Activated T-cell treated with anti-CD3 and anti-CD28 coated beads, Interleukin-2, amount 50 U/mL, for 4 hours (primary cell): ENCODE data around the gene TMBIM6. TPM values are rescaled to one million over a fixed set of nuclear protein-coding genes. Genes with fewer than 3 reads are reported as not detected.
"Not testable (repeated sequence)": the region's sequence is repeated elsewhere in the genome, so short reads cannot be mapped to it uniquely, and the experiment has no call there.

Experiments used
- ATAC-seq, 2 donors: fragments of 200-7000 bp; cut with Tn5 transposase; one replicate each; pipeline ENCODE4 v1.10.0; 2021
- DNase-seq: peaks from one replicate; pipeline ENCODE4 v3.0.0-alpha.2; 2020
- H3K27me3 Mint-ChIP-seq: one replicate; pipeline ENCODE4 v1.8.0; 2021; ENCODE audit warnings: low read depth, mixed read lengths
- H3K36me3 Mint-ChIP-seq: one replicate; pipeline ENCODE4 v1.8.0; 2022; ENCODE audit warnings: mixed read lengths; ENCODE audit not compliant: insufficient read depth
- H3K4me1 Mint-ChIP-seq: one replicate; pipeline ENCODE4 v1.8.0; 2021; ENCODE audit warnings: low read depth, mixed read lengths
- H3K4me3 Mint-ChIP-seq: one replicate; pipeline ENCODE4 v1.8.0; 2021; ENCODE audit warnings: mild to moderate bottlenecking, moderate library complexity, mixed read lengths
- H3K9me3 Mint-ChIP-seq: one replicate; pipeline ENCODE4 v1.8.0; 2021; ENCODE audit warnings: mixed read lengths
- total RNA-seq, 3 donors: library from RNA; stranded (reverse); gene quantifications; one replicate each; pipeline ENCODE4 v1.2.1, GENCODE V29; 2021

TMBIM6 gene
- total RNA-seq, 3 donors from 2014 or later, result 383 to 509 (median 438) TPM

GRCh38 chr12:49707812-49708147 is 33.6 kb upstream of the TMBIM6 start:
- Mint-ChIP-seq H3K9me3 (no peaks in the 10 kb centered on the region), H3K27me3 (peaks cover 12% of the 10 kb centered on the region), H3K4me3 (peak overlapping the region; percentile 78), H3K36me3 (no peaks in the 10 kb centered on the region), H3K4me1 (peaks cover 40% of the 10 kb centered on the region)
- ATAC-seq, result no peak
- no peak for DNase-seq

- Mint-ChIP-seq H3K27me3 (peaks cover 13% of the 10 kb centered on the region), H3K4me1 (peaks cover 29% of the 10 kb centered on the region), H3K4me3 (no peak overlapping the region), H3K36me3 (no peaks in the 10 kb centered on the region), H3K9me3 (no peaks in the 10 kb centered on the region)
- DNase-seq, result no peak
- no peak for ATAC-seq
Measured at GRCh38 chr12:49708851-49709250, 32.5 kb upstream of the TMBIM6 start.

GRCh38 chr12:49713952-49714351 is 27.4 kb upstream of the TMBIM6 start:
- not testable (repeated sequence) for H3K36me3 Mint-ChIP-seq, H3K4me3 Mint-ChIP-seq, H3K9me3 Mint-ChIP-seq, H3K4me1 Mint-ChIP-seq, DNase-seq, ATAC-seq
- H3K27me3 Mint-ChIP-seq, result peaks cover 19% of the 10 kb centered on the region

- no peak for ATAC-seq
- H3K9me3 Mint-ChIP-seq, result no peaks in the 10 kb centered on the region
Measured at GRCh38 chr12:49716553-49716952, 24.8 kb upstream of the TMBIM6 start.

GRCh38 chr12:49717800-49718199 is 23.6 kb upstream of the TMBIM6 start:
- not testable (repeated sequence) for H3K27me3 Mint-ChIP-seq, H3K36me3 Mint-ChIP-seq, H3K4me3 Mint-ChIP-seq, H3K4me1 Mint-ChIP-seq, DNase-seq, H3K9me3 Mint-ChIP-seq, ATAC-seq

More at GRCh38 chr12:49716553-49716952, 24.8 kb upstream of the TMBIM6 start:
- DNase-seq, result no peak
- H3K27me3 Mint-ChIP-seq, result peaks cover 12% of the 10 kb centered on the region
- H3K4me1 Mint-ChIP-seq, result no peaks in the 10 kb centered on the region
- no peak overlapping the region for H3K4me3 Mint-ChIP-seq
- no peaks in the 10 kb centered on the region for H3K36me3 Mint-ChIP-seq

GRCh38 chr12:49720214-49720613 is 21.1 kb upstream of the TMBIM6 start:
- Mint-ChIP-seq H3K27me3 (peaks cover 12% of the 10 kb centered on the region), H3K36me3 (no peaks in the 10 kb centered on the region), H3K4me1 (no peaks in the 10 kb centered on the region), H3K9me3 (no peaks in the 10 kb centered on the region), H3K4me3 (no peak overlapping the region)
- ATAC-seq (no peak), DNase-seq (no peak)

GRCh38 chr12:49721355-49721754 is 20.0 kb upstream of the TMBIM6 start:
- H3K4me1 Mint-ChIP-seq, ATAC-seq: not testable (repeated sequence)

GRCh38 chr12:49728446-49728845 is 12.9 kb upstream of the TMBIM6 start:
- DNase-seq (no peak), ATAC-seq (no peak)
- no peak overlapping the region for H3K4me3 Mint-ChIP-seq
- H3K4me1 Mint-ChIP-seq, result no peaks in the 10 kb centered on the region
- peaks cover 14% of the 10 kb centered on the region for H3K27me3 Mint-ChIP-seq
- no peaks in the 10 kb centered on the region for H3K9me3 Mint-ChIP-seq
- no peaks in the 10 kb centered on the region for H3K36me3 Mint-ChIP-seq

More at GRCh38 chr12:49721355-49721754, 20.0 kb upstream of the TMBIM6 start:
- H3K27me3 Mint-ChIP-seq, result peaks cover 13% of the 10 kb centered on the region
- not testable (repeated sequence) for H3K9me3 Mint-ChIP-seq, DNase-seq, H3K4me3 Mint-ChIP-seq, H3K36me3 Mint-ChIP-seq

GRCh38 chr12:49730050-49730449 is 11.3 kb upstream of the TMBIM6 start:
- Mint-ChIP-seq H3K36me3 (no peaks in the 10 kb centered on the region), H3K27me3 (peaks cover 4% of the 10 kb centered on the region)

GRCh38 chr12:49730568-49731101 is 10.7 kb upstream of the TMBIM6 start:
- Mint-ChIP-seq H3K9me3 (peaks cover 6% of the 10 kb centered on the region), H3K4me1 (no peaks in the 10 kb centered on the region), H3K4me3 (no peak overlapping the region), H3K36me3 (no peaks in the 10 kb centered on the region), H3K27me3 (peaks cover 2% of the 10 kb centered on the region)
- no peak for ATAC-seq
- DNase-seq, result no peak

More at GRCh38 chr12:49730050-49730449, 11.3 kb upstream of the TMBIM6 start:
- H3K4me3 Mint-ChIP-seq, result no peak overlapping the region
- H3K9me3 Mint-ChIP-seq, result peaks cover 3% of the 10 kb centered on the region
- ATAC-seq (no peak), DNase-seq (no peak)
- H3K4me1 Mint-ChIP-seq, result no peaks in the 10 kb centered on the region

- Mint-ChIP-seq H3K4me3 (no peak overlapping the region), H3K9me3 (peaks cover 6% of the 10 kb centered on the region), H3K36me3 (no peaks in the 10 kb centered on the region), H3K27me3 (no peaks in the 10 kb centered on the region), H3K4me1 (no peaks in the 10 kb centered on the region)
- DNase-seq (no peak), ATAC-seq (no peak)
Measured at GRCh38 chr12:49733219-49734017, 7.9 kb upstream of the TMBIM6 start.

- H3K27me3 Mint-ChIP-seq, DNase-seq, ATAC-seq, H3K9me3 Mint-ChIP-seq, H3K4me1 Mint-ChIP-seq, H3K36me3 Mint-ChIP-seq, H3K4me3 Mint-ChIP-seq: not testable (repeated sequence)
Measured at GRCh38 chr12:49734900-49735299, 6.5 kb upstream of the TMBIM6 start.

- H3K36me3 Mint-ChIP-seq, ATAC-seq, DNase-seq: not testable (repeated sequence)
Measured at GRCh38 chr12:49738721-49739120, 2.6 kb upstream of the TMBIM6 start.

GRCh38 chr12:49740277-49740676 is 1.1 kb upstream of the TMBIM6 start:
- not testable (repeated sequence) for H3K9me3 Mint-ChIP-seq, ATAC-seq, H3K4me3 Mint-ChIP-seq, DNase-seq, H3K27me3 Mint-ChIP-seq
- Mint-ChIP-seq H3K4me1 (peaks cover 29% of the 10 kb centered on the region), H3K36me3 (peaks cover 18% of the 10 kb centered on the region)

More at GRCh38 chr12:49738721-49739120, 2.6 kb upstream of the TMBIM6 start:
- H3K9me3 Mint-ChIP-seq, H3K27me3 Mint-ChIP-seq, H3K4me3 Mint-ChIP-seq: not testable (repeated sequence)
- H3K4me1 Mint-ChIP-seq, result peaks cover 15% of the 10 kb centered on the region
